Smooth muscle cell (in vitro differentiated cells): ENCODE data around the gene LRBA. TPM values are rescaled to one million over a fixed set of nuclear protein-coding genes. Genes with fewer than 3 reads are reported as not detected.
"Not testable (repeated sequence)": the region's sequence is repeated elsewhere in the genome, so short reads cannot be mapped to it uniquely, and the experiment has no call there.

Experiments used
- DNase-seq: peaks from one replicate; lab custom pipeline; 2025; ENCODE audit not compliant: unreplicated experiment; lab: John Stamatoyannopoulos, UW
- H2AFZ ChIP-seq: fragments of 200-600 bp; sonication (generic); 2 replicates; pipeline ENCODE4 v1.6.0; 2016; ENCODE audit warnings: antibody characterized with exemption, low read depth, mild to moderate bottlenecking
- H3F3A ChIP-seq: fragments of 200-600 bp; sonication (generic); 2 replicates; pipeline ENCODE4 v1.6.0; 2017; ENCODE audit warnings: antibody characterized with exemption, low read depth
- H3K27ac ChIP-seq: fragments of 200-600 bp; sonication (generic); 2 replicates; pipeline ENCODE4 v1.5.1; 2016; ENCODE audit warnings: low read depth, mild to moderate bottlenecking
- H3K27me3 ChIP-seq: fragments of 200-600 bp; sonication (generic); 2 replicates; pipeline ENCODE4 v1.6.1; 2016; ENCODE audit warnings: low read depth, mild to moderate bottlenecking
- H3K36me3 ChIP-seq: fragments of 200-600 bp; sonication (generic); 2 replicates; pipeline ENCODE4 v1.5.1; 2016; ENCODE audit warnings: low read depth
- H3K4me1 ChIP-seq: fragments of 200-600 bp; sonication (generic); 2 replicates; pipeline ENCODE4 v1.5.1; 2016; ENCODE audit warnings: low read depth
- H3K4me2 ChIP-seq: fragments of 200-600 bp; sonication (generic); 2 replicates; pipeline ENCODE4 v1.6.0; 2016; ENCODE audit warnings: mild to moderate bottlenecking
- H3K4me3 ChIP-seq: fragments of 200-600 bp; sonication (generic); 2 replicates; pipeline ENCODE4 v1.5.1; 2016; ENCODE audit warnings: mild to moderate bottlenecking
- H3K79me2 ChIP-seq: fragments of 200-600 bp; sonication (generic); 2 replicates; pipeline ENCODE4 v1.6.0; 2016; ENCODE audit warnings: low read depth, mild to moderate bottlenecking
- H3K9ac ChIP-seq: fragments of 200-600 bp; sonication (generic); 2 replicates; pipeline ENCODE4 v1.6.0; 2016; ENCODE audit warnings: low read depth
- H3K9me3 ChIP-seq: fragments of 200-600 bp; sonication (generic); replicated peaks from 2 replicates; pipeline ENCODE4 v1.5.1; 2016; ENCODE audit warnings: low read depth
- H4K20me1 ChIP-seq: fragments of 200-600 bp; sonication (generic); 2 replicates; pipeline ENCODE4 v1.6.0; 2016; ENCODE audit warnings: low read depth
- WGBS: methylation state at CpG from one replicate; pipeline ENCODE4 v1.1.7; 2016; ENCODE audit warnings: low lambda C conversion rate; 5-methylcytosine and 5-hydroxymethylcytosine counted together
- polyA plus RNA-seq: library from polyadenylated mRNA; unstranded; fragments of >200 nt; fragmentation: Nextera tagmentation; extraction: Ambion mirVana; gene quantifications from 2 replicates; pipeline ENCODE4 v1.2.1, GENCODE V29; 2016
- total RNA-seq: library from RNA; depleted of rRNA; stranded (reverse); fragments of >200 nt; gene quantifications from 2 replicates; pipeline ENCODE4 v1.2.3, GENCODE V29; 2014
- TF ChIP-seq, protein P1 (sequence below): fragments of 200-600 bp; sonication (generic); IDR thresholded peaks from 2 replicates; pipeline ENCODE4 v1.5.1; 2017; ENCODE audit warnings: borderline replicate concordance, mild to moderate bottlenecking, antibody characterized with exemption; ENCODE audit not compliant: insufficient read depth, poor library complexity, severe bottlenecking

Gene LRBA
- total and polyA plus RNA-seq, 2 experiments from 2014 or later = 1.6 to 26.2 TPM

GRCh38 chr4:150931005-150931404, 84.1 kb downstream of the LRBA start:
- Histone ChIP-seq H3F3A (no peaks in the 10 kb centered on the region), H4K20me1 (no peaks in the 10 kb centered on the region), H3K4me1 (no peaks in the 10 kb centered on the region), H3K27me3 (no peaks in the 10 kb centered on the region), H3K4me3 (no peak overlapping the region), H2AFZ (no peak overlapping the region), H3K36me3 (no peaks in the 10 kb centered on the region), H3K4me2 (no peak overlapping the region), H3K27ac (no peak overlapping the region), H3K9ac (no peak overlapping the region), H3K79me2 (no peaks in the 10 kb centered on the region), H3K9me3 (no peaks in the 10 kb centered on the region)
- DNase-seq = no peak
- WGBS = 97% methylated on average over 2 of the region's 2 CpGs
- TF ChIP-seq, protein P1, sequence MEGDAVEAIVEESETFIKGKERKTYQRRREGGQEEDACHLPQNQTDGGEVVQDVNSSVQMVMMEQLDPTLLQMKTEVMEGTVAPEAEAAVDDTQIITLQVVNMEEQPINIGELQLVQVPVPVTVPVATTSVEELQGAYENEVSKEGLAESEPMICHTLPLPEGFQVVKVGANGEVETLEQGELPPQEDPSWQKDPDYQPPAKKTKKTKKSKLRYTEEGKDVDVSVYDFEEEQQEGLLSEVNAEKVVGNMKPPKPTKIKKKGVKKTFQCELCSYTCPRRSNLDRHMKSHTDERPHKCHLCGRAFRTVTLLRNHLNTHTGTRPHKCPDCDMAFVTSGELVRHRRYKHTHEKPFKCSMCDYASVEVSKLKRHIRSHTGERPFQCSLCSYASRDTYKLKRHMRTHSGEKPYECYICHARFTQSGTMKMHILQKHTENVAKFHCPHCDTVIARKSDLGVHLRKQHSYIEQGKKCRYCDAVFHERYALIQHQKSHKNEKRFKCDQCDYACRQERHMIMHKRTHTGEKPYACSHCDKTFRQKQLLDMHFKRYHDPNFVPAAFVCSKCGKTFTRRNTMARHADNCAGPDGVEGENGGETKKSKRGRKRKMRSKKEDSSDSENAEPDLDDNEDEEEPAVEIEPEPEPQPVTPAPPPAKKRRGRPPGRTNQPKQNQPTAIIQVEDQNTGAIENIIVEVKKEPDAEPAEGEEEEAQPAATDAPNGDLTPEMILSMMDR = no peak

DNA sequence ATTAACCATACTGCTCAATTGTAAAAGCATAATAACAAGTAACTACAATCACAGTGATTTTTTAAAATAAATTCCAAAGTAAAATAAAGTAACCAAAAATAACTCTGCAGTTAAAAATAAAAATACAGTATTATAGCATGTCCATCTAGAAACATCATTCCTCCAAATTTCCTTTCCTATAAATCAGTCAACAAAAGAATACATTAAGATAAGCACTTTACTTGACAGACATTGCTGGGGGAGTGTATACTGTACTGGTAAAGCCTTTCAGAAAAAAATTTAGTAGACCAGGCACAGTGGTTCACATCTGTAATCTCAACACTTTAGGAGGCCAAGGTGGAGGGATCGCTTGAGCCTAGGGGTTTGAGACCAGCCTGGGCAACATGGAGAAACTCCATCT, 91.1 kb downstream of the LRBA start:
- no peaks in the 10 kb centered on the region for H3K27me3 ChIP-seq
- no peak overlapping the region for H2AFZ ChIP-seq
- no peaks in the 10 kb centered on the region for H3K9me3 ChIP-seq
- no peaks in the 10 kb centered on the region for H4K20me1 ChIP-seq
- H3F3A ChIP-seq = no peaks in the 10 kb centered on the region
- no peak overlapping the region for H3K4me2 ChIP-seq
- no peak for DNase-seq
- no peaks in the 10 kb centered on the region for H3K79me2 ChIP-seq
- TF ChIP-seq, protein P1 = no peak
- H3K27ac ChIP-seq = no peak overlapping the region
- no peaks in the 10 kb centered on the region for H3K4me1 ChIP-seq
- no peak overlapping the region for H3K4me3 ChIP-seq
- H3K36me3 ChIP-seq = no peaks in the 10 kb centered on the region
- no peak overlapping the region for H3K9ac ChIP-seq
- 100% methylated on average over 1 of the region's 1 CpG for WGBS

- H3K27me3 ChIP-seq, H3K27ac ChIP-seq, H3K4me1 ChIP-seq, H3K4me2 ChIP-seq, H3K36me3 ChIP-seq, H3K4me3 ChIP-seq, H3K9me3 ChIP-seq, DNase-seq, H3K79me2 ChIP-seq, H2AFZ ChIP-seq, H4K20me1 ChIP-seq, H3K9ac ChIP-seq, H3F3A ChIP-seq: not testable (repeated sequence)
- 99% methylated on average over 9 of the region's 9 CpGs for WGBS
Observed at GRCh38 chr4:150921486-150921885, 93.6 kb downstream of the LRBA start.

GRCh38 chr4:150918562-150918961, 96.5 kb downstream of the LRBA start:
- not testable (repeated sequence) for H3F3A ChIP-seq, H3K9me3 ChIP-seq, H3K36me3 ChIP-seq, H4K20me1 ChIP-seq, H3K27ac ChIP-seq, H3K4me2 ChIP-seq, H3K9ac ChIP-seq, H3K4me1 ChIP-seq, H3K79me2 ChIP-seq, H3K4me3 ChIP-seq, DNase-seq, H2AFZ ChIP-seq, H3K27me3 ChIP-seq
- WGBS = 57% methylated on average over 3 of the region's 3 CpGs

GRCh38 chr4:150911326-150911725, 103.8 kb downstream of the LRBA start:
- 95% methylated on average over 1 of the region's 1 CpG for WGBS
- Histone ChIP-seq H3K27me3 (no peaks in the 10 kb centered on the region), H3K36me3 (peaks cover 20% of the 10 kb centered on the region), H3K27ac (no peak overlapping the region), H3K4me1 (no peaks in the 10 kb centered on the region), H3K4me3 (no peak overlapping the region), H3K9me3 (peaks cover 5% of the 10 kb centered on the region), H3K4me2 (no peak overlapping the region), H4K20me1 (no peaks in the 10 kb centered on the region), H3K79me2 (no peaks in the 10 kb centered on the region), H2AFZ (no peak overlapping the region), H3K9ac (no peak overlapping the region), H3F3A (no peaks in the 10 kb centered on the region)
- no peak for DNase-seq
- TF ChIP-seq, protein P1 = no peak
